Activated CD8-positive, alpha-beta memory T cell treated with anti-CD3 and anti-CD28 coated beads for 36 hours (primary cell): ENCODE results near the gene LRRC27. TPM values are rescaled to one million over a fixed set of nuclear protein-coding genes. Genes with fewer than 3 reads are reported as not detected.

Source experiments
- CTCF ChIA-PET: fragments of 350-600 bp; sonication (Branson Sonifier 250); formaldehyde crosslinking; loops from one replicate; lab custom pipeline; 2021; ENCODE audit warnings: antibody characterized with exemption; lab: Charles Lee
- POLR2A ChIA-PET: fragments of 350-600 bp; sonication (Branson Sonifier 250); formaldehyde crosslinking; loops from one replicate; lab custom pipeline; 2021; ENCODE audit warnings: antibody characterized with exemption; lab: Charles Lee
- total RNA-seq, 2 experiments: library from RNA; stranded (reverse); gene quantifications; one replicate each; pipeline ENCODE4 v1.2.3, GENCODE V29; 2021

The LRRC27 gene
- total RNA-seq, 2 experiments from 2014 or later: 2.4 to 3.4 TPM

DNA sequence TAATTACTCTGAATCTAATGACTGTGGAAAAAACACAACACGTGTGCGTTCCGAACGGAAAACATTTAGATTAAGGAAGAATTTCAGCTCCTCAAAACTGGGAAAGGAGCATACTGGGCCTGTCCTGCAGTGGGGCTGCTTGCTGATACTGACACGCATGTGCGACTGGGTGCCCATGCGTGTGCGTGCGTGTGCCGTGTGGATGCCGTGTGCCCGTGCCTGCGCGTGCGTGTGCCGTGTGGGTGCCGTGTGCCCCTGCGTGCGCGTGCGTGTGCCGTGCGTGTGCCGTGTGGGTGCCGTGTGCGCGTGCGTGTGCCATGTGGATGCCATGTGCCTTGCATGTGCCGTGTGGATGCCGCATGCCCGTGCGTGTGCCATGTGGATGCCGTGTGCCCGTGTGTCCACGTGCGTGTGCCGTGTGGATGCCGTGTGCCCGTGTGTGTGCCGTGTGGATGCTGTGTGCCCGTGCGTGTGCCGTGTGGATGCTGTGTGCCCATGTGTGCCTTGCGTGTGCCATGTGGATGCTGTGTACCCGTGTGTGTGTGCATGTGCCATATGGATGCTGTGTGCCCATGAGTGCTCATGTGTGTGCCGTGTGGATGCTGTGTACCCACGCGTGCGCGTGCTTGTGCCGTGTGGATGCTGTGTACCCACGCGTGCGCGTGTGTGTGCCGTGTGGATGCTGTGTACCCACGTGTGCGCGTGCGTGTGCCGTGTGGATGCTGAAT lies 93.2 kb downstream of the LRRC27 start:
- ChIA-PET POLR2A (no interaction called here), CTCF (no interaction called here)

DNA sequence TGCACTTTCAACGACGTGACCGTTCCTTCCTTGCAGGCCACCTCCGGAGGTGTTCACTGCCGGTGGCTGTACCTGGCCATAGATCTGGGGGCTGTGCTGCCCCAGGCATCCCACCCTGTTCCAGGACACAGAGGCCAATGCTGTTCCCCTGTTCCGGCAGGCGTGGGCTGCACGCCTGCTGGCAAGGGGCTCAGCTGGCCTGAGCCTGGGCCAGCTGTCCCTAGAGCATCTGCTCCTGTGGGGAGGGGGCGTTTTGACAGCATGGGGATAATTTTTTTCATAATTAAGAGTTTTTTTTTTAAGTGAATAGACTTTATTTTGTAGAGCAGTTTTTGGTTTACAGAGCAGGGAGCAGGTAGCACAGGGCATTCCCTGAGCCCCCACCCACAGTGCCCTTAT lies 93.8 kb downstream of the LRRC27 start:
- POLR2A ChIA-PET: no interaction called here
- CTCF ChIA-PET: no interaction called here

DNA sequence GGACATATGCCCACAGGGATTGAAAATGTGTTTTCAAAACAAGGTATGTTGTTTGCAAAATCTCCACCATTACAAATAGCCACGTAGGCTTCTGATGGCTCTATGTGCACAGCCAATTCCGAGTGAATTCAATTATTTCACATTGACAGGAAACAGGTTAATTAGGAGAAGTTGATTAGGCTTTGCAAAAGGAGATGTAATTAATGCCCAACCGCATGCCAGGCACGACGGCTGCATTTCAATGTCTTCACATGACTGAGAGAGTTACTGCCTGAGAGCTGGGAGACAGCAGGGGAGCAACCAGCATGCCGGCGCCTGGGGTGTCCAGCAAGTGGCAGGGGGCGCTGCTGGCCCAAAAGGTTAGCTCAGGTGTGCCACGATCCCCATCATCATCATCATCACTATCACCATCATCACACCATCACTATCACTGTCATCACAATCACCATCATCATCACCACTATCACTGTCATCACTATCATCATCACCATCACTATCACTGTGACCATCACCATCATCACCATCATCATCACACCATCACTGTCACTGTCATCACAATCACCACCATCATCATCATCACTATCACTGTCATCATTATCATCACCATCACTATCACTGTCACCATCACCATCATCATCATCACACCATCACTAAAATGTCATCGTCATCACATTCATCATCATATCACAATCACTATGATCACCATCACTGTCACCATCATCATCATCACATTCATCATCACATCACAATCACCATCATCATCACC lies 95.2 kb downstream of the LRRC27 start:
- POLR2A ChIA-PET: no interaction called here

DNA sequence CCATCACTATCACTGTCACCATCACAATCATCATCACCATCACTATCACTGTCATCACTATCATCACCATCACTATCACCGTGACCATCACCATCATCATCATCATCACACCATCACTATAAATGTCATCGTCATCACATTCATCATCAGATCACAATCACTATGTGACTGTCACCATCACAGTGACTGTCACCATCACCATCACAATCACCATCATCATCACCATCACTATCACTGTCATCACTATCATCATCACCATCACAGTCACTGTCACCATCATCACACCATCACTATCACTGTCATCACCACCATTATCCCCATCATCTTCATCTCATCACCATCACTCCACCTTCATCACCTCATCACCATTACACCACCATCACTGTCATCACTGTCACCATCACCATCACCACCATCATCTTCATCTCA lies 96.0 kb downstream of the LRRC27 start:
- ChIA-PET CTCF (no interaction called here), POLR2A (no interaction called here)

More for the DNA sequence above, 95.2 kb downstream of the LRRC27 start:
- CTCF ChIA-PET: no interaction called here

DNA sequence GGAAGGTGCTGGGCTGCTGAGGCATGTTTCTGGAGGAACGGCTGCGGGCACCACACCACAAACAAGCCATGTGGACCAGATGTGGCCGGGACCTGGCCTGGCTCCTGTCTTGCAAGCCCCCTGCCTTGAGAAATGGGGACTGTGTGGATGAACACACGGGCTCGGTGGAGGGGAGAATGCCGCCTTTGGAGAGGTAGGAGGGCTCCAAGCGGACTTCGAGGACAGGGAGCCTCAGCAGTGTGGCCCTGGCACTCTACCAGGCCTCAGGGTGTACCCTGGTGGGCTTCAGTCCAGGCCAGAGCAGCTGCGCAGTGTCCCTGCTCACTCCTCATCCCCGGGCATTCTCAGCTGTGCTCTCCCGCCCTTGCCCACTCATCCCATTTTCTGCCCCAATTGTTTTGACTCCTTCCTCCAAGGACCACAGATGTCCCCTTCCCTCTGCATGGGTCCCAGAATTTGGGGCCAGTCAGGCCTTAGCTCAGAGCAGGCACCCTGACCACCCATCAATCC lies 96.5 kb downstream of the LRRC27 start:
- ChIA-PET CTCF (no interaction called here), POLR2A (no interaction called here)

Other genes with a start within 250 kb of the LRRC27 start
- gene DPYSL4, start 145.2 kb upstream of the LRRC27 start, total RNA-seq: 10 to 100 TPM; 10.1 to 10.2 TPM
- gene STK32C, start 24.2 kb upstream of the LRRC27 start, total RNA-seq: 10 to 100 TPM; 15.7 to 16.3 TPM
- 1 to 10 TPM; 3.5 to 3.8 TPM for gene PWWP2B, start 65.0 kb downstream of the LRRC27 start, total RNA-seq
- 1 to 10 TPM; 4.8 to 4.9 TPM for gene INPP5A, start 205.6 kb downstream of the LRRC27 start, total RNA-seq